Gastroesophageal sphincter (tissue), 4 donors: Measurements from ENCODE around the gene ZNF429. TPM values are rescaled to one million over a fixed set of nuclear protein-coding genes. Genes with fewer than 3 reads are reported as not detected.
"Not testable (repeated sequence)": the region's sequence is repeated elsewhere in the genome, so short reads cannot be mapped to it uniquely, and the experiment has no call there.

Source experiments
- ATAC-seq: fragments of 150-250 bp; one replicate; pipeline ENCODE4 v1.9.1; 2016; ENCODE audit warnings: mild to moderate bottlenecking, moderate library complexity
- H3K27ac ChIP-seq, 4 donors: fragments of 200-600 bp; sonication (generic) in 3 of 4; 1 replicate in 3 of 4; 2 replicates in 1 of 4; pipeline ENCODE4 v1.5.1; 2016 to 2019
- H3K27me3 ChIP-seq: fragments of 200-600 bp; sonication (generic); one replicate; pipeline ENCODE4 v1.5.1; 2019
- H3K36me3 ChIP-seq, 2 donors: fragments of 200-600 bp; sonication (generic); one replicate each; pipeline ENCODE4 v1.5.1; 2019; ENCODE audit warnings: control low read depth in 1 of 2
- H3K4me1 ChIP-seq, 3 donors: fragments of 200-600 bp; sonication (generic); 1 replicate in 2 of 3; 2 replicates in 1 of 3; pipeline ENCODE4 v1.5.1; 2016 to 2019; ENCODE audit warnings: control low read depth in 2 of 3
- H3K4me3 ChIP-seq, 2 donors: fragments of 200-600 bp; sonication (generic); one replicate each; pipeline ENCODE4 v1.5.1; 2019; ENCODE audit warnings: mild to moderate bottlenecking in 1 of 2, moderate library complexity in 1 of 2
- H3K9me3 ChIP-seq, 3 donors: fragments of 200-600 bp; sonication (generic); one replicate each; pipeline ENCODE4 v1.5.1; 2017 to 2019; ENCODE audit warnings: control low read depth in 2 of 3
- CTCF ChIP-seq, 4 experiments: fragments of 200-600 bp in 2 of 4; fragments of 450-650 bp in 2 of 4; sonication (generic) in 1 of 4; IDR thresholded peaks; one replicate each; pipeline ENCODE4 v1.5.1; 2017 to 2019; ENCODE audit warnings: antibody characterized with exemption in 4 of 4, mild to moderate bottlenecking in 2 of 4, moderate library complexity in 2 of 4
- EP300 ChIP-seq: sonication (generic); formaldehyde crosslinking; IDR thresholded peaks from one replicate; pipeline ENCODE4 v1.6.1; 2017; ENCODE audit warnings: antibody characterized with exemption, mild to moderate bottlenecking
- POLR2A ChIP-seq, 2 donors: fragments of 450-650 bp; IDR thresholded peaks; one replicate each; pipeline ENCODE4 v1.6.1; 2017; ENCODE audit warnings: antibody characterized with exemption in 2 of 2, mild to moderate bottlenecking in 2 of 2, moderate library complexity in 1 of 2
- POLR2AphosphoS5 ChIP-seq: sonication (generic); formaldehyde crosslinking; IDR thresholded peaks from one replicate; pipeline ENCODE4 v1.6.1; 2017; ENCODE audit warnings: antibody characterized with exemption
- WGBS, 2 donors: methylation state at CpG; one replicate each; pipeline ENCODE4 v1.1.5; 2018; ENCODE audit warnings: low coverage in 1 of 2; 5-methylcytosine and 5-hydroxymethylcytosine counted together
- total RNA-seq, 4 donors: library from RNA; depleted of rRNA; stranded (reverse); fragments of >200 nt; gene quantifications; one replicate each; pipeline ENCODE4 v1.1.0, GENCODE V29; 2016

Gene ZNF429
- total RNA-seq, 4 donors from 2014 or later = 6.4 to 20.2 (median 10.0) TPM

- ATAC-seq = no peak
- Histone ChIP-seq H3K27me3 (no peaks in the 10 kb centered on the region), H3K27ac (no peak overlapping the region), H3K36me3 (no peaks in the 10 kb centered on the region), H3K4me1 (no peaks in the 10 kb centered on the region), H3K9me3 (peaks cover 0 to 4% (median 0%) of the 10 kb centered on the region in 3 donors), H3K4me3 (no peak overlapping the region)
- 71% methylated on average over 1 of the region's 1 CpG; no CpG with 5 or more reads in 1 of the 2 donors for WGBS, 2 donors
- TF ChIP-seq POLR2A (IDR thresholded peaks at IDR 0.05) (no peak), POLR2AphosphoS5 (no peak), CTCF (IDR thresholded peaks at IDR 0.05) (no peak), EP300 (no peak)
Observed at GRCh38 chr19:21564406-21564805, 59.0 kb downstream of the ZNF429 start.

GRCh38 chr19:21566073-21566472, 60.7 kb downstream of the ZNF429 start:
- WGBS, 2 donors = 34 to 40% methylated on average over 2 to 3 of the region's 3 CpGs
- Histone ChIP-seq H3K4me1 (no peaks in the 10 kb centered on the region), H3K4me3 (no peak overlapping the region), H3K9me3 (peaks cover 0 to 17% (median 0%) of the 10 kb centered on the region in 3 donors), H3K36me3 (no peaks in the 10 kb centered on the region), H3K27me3 (no peaks in the 10 kb centered on the region), H3K27ac (no peak overlapping the region)
- TF ChIP-seq CTCF (IDR thresholded peaks at IDR 0.05) = no peak
- ATAC-seq = no peak

- Histone ChIP-seq H3K4me3 (peak overlapping the region in 1 of 2 donors; percentile 41), H3K9me3 (peaks cover 0 to 27% (median 0%) of the 10 kb centered on the region in 3 donors)
- not testable (repeated sequence) for H3K27me3 ChIP-seq, H3K4me1 ChIP-seq, ATAC-seq, H3K27ac ChIP-seq, H3K36me3 ChIP-seq
- WGBS, 2 donors = 60% methylated on average over 1 of the region's 4 CpGs; no CpG with 5 or more reads in 1 of the 2 donors
Observed at GRCh38 chr19:21567806-21568205, 62.4 kb downstream of the ZNF429 start.

GRCh38 chr19:21568816-21569493, 63.6 kb downstream of the ZNF429 start:
- peak in 1 of 2 donors; percentile 40 for TF ChIP-seq POLR2A (IDR thresholded peaks at IDR 0.05)
- TF ChIP-seq EP300 = no peak
- TF ChIP-seq CTCF (IDR thresholded peaks at IDR 0.05) = no peak
- TF ChIP-seq POLR2AphosphoS5 = peak; percentile 22
- H3K27ac ChIP-seq = peak overlapping the region in 1 of 4 donors; percentile 83
- peaks cover 0 to 31% (median 0%) of the 10 kb centered on the region in 3 donors for H3K9me3 ChIP-seq
- no peaks in the 10 kb centered on the region for H3K27me3 ChIP-seq
- 45% methylated on average over 19 of the region's 21 CpGs; no CpG with 5 or more reads in 1 of the 2 donors for WGBS, 2 donors
- H3K36me3 ChIP-seq = no peaks in the 10 kb centered on the region
- peak; percentile 99 for ATAC-seq
- peak overlapping the region; percentile 29 to 52 for H3K4me3 ChIP-seq
- no peaks in the 10 kb centered on the region for H3K4me1 ChIP-seq

- 73 to 77% methylated on average over 16 of the region's 16 CpGs for WGBS, 2 donors
- peak overlapping the region in 1 of 2 donors; percentile 23 for H3K4me3 ChIP-seq
- no peaks in the 10 kb centered on the region for H3K4me1 ChIP-seq
- no peaks in the 10 kb centered on the region for H3K36me3 ChIP-seq
- H3K9me3 ChIP-seq = peaks cover 0 to 31% (median 0%) of the 10 kb centered on the region in 3 donors
- TF ChIP-seq EP300 = no peak
- TF ChIP-seq POLR2A (IDR thresholded peaks at IDR 0.05) = peak in 1 of 2 donors; percentile 3
- no peaks in the 10 kb centered on the region for H3K27me3 ChIP-seq
- ATAC-seq = peak; percentile 60
- peak overlapping the region in 1 of 4 donors; percentile 83 for H3K27ac ChIP-seq
Observed at GRCh38 chr19:21569494-21569865, 64.1 kb downstream of the ZNF429 start.

GRCh38 chr19:21571316-21571715, 65.9 kb downstream of the ZNF429 start:
- Histone ChIP-seq H3K27ac (no peak overlapping the region), H3K4me3 (no peak overlapping the region), H3K27me3 (no peaks in the 10 kb centered on the region), H3K4me1 (no peaks in the 10 kb centered on the region), H3K36me3 (no peaks in the 10 kb centered on the region), H3K9me3 (peaks cover 0 to 34% (median 0%) of the 10 kb centered on the region in 3 donors)
- TF ChIP-seq POLR2A (IDR thresholded peaks at IDR 0.05) (no peak), EP300 (no peak), POLR2AphosphoS5 (no peak), CTCF (IDR thresholded peaks at IDR 0.05) (no peak)
- WGBS, 2 donors = 47 to 89% methylated on average over 1 to 2 of the region's 2 CpGs
- ATAC-seq = no peak
